Karpas-422 (cell line): ENCODE measurements around the gene SNORC. TPM values are rescaled to one million over a fixed set of nuclear protein-coding genes. Genes with fewer than 3 reads are reported as not detected.
A peak's percentile ranks its signal among the peaks of the same experiment; 100 is the strongest.

Source experiments
- DNase-seq: peaks from one replicate; pipeline ENCODE4 v3.0.0-alpha.2; 2015
- H2AFZ ChIP-seq: fragments of 200-600 bp; sonication (generic); 2 replicates; pipeline ENCODE4 v1.6.1; 2014; ENCODE audit warnings: antibody characterized with exemption, low read length, mixed read lengths
- H3K27ac ChIP-seq: fragments of 200-600 bp; sonication (generic); 2 replicates; pipeline ENCODE4 v1.5.1; 2014; ENCODE audit warnings: mild to moderate bottlenecking, low read length, moderate library complexity
- H3K27me3 ChIP-seq: fragments of 200-600 bp; sonication (generic); 2 replicates; pipeline ENCODE4 v1.6.1; 2014; ENCODE audit warnings: low read length, mixed read lengths
- H3K36me3 ChIP-seq: fragments of 200-600 bp; sonication (generic); 2 replicates; pipeline ENCODE4 v1.6.1; 2014; ENCODE audit warnings: low read length, mixed read lengths; ENCODE audit not compliant: insufficient read depth
- H3K4me1 ChIP-seq: fragments of 200-600 bp; sonication (generic); 2 replicates; pipeline ENCODE4 v1.6.1; 2014; ENCODE audit warnings: mild to moderate bottlenecking, low read length, mixed read lengths
- H3K4me2 ChIP-seq: fragments of 200-600 bp; sonication (generic); 2 replicates; pipeline ENCODE4 v1.6.1; 2014; ENCODE audit warnings: low read length, low read depth, mild to moderate bottlenecking; ENCODE audit not compliant: poor library complexity, severe bottlenecking
- H3K4me3 ChIP-seq: fragments of 200-600 bp; sonication (generic); 2 replicates; pipeline ENCODE4 v1.5.1; 2014; ENCODE audit warnings: mild to moderate bottlenecking, antibody characterized with exemption, low read length, mixed read lengths
- H3K79me2 ChIP-seq: fragments of 200-600 bp; sonication (generic); 2 replicates; pipeline ENCODE4 v1.6.1; 2014; ENCODE audit warnings: mild to moderate bottlenecking, low read length, mixed read lengths
- H3K9ac ChIP-seq: fragments of 200-600 bp; sonication (generic); 2 replicates; pipeline ENCODE4 v1.6.0; 2014; ENCODE audit warnings: low read length
- H3K9me2 ChIP-seq: fragments of 200-600 bp; sonication (generic), shearing (Covaris generic); replicated peaks from 2 replicates; pipeline ENCODE4 v1.6.0; 2014; ENCODE audit warnings: mild to moderate bottlenecking, low read length, moderate library complexity; ENCODE audit not compliant: insufficient read depth
- H3K9me3 ChIP-seq: fragments of 300-700, 200-600 bp; sonication (generic); 2 replicates; pipeline ENCODE4 v1.6.1; 2014; ENCODE audit warnings: low read length, mixed read lengths
- H4K20me1 ChIP-seq: fragments of 200-600 bp; sonication (generic); 2 replicates; pipeline ENCODE4 v1.6.1; 2014; ENCODE audit warnings: mild to moderate bottlenecking, antibody characterized with exemption, low read length, low read depth; ENCODE audit not compliant: insufficient read depth
- total RNA-seq: library from RNA; depleted of rRNA; stranded (reverse); fragments of >200 nt; shearing (Covaris generic); gene quantifications from 2 replicates; pipeline ENCODE4 v1.2.3, GENCODE V29; 2014; ENCODE audit warnings: low replicate concordance; rRNA removed

Gene SNORC
- 1.2 and 1.9 TPM in 2 replicates for total RNA-seq

DNA sequence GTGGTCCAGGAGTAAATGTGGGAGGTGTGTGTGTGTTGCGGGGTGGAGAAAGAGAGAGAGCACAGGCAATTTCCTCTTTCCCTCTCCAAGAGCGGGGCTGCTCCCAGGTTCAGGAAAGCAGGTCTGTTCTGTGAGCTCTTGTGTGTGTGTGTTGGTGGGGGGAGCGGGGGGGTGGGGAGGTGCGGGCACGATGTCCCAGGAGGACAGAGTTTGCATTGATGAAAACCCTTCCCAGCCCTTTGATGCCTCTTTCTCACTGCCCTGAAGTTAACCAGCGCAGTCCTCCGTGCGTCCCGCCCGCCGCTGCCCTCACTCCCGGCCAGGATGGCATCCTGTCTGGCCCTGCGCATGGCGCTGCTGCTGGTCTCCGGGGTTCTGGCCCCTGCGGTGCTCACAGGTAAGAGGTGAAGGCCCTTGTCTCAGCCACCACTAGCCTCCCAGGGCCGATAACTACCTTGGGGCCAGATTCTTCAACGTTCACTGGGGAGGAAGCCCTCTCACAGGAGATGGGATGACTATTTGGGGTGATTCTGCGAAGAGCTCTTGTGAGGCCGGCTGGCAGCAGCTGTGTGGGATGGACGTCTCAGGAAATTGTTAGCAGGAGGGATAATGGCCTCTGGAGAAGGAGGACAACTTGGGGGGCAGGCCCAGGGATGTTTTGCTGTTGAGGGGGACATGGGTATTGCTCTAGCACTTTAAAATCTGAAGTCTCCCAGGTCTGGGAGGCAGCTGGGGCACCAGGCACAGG lies at the start of gene SNORC:
Gene SNORC (plus strand): TSS at position 247 of the 748 bp plus-strand sequence. CDS start 78 bp downstream, at position 325.
- H3K4me2 ChIP-seq, result no peak within 1 kb of the TSS
- no peak within 1 kb of the TSS for H3K9ac ChIP-seq
- no peak within 1 kb of the TSS for H2AFZ ChIP-seq
- H3K79me2 ChIP-seq, result no peaks in the 10 kb centered on the region
- no peaks in the 10 kb centered on the region for H3K36me3 ChIP-seq
- H4K20me1 ChIP-seq, result no peaks in the 10 kb centered on the region
- H3K27me3 ChIP-seq, result no peaks in the 10 kb centered on the region
- H3K4me3 ChIP-seq, result no peak within 1 kb of the TSS
- no peaks in the 10 kb centered on the region for H3K9me2 ChIP-seq
- DNase-seq, result no peak
- H3K27ac ChIP-seq, result no peak within 1 kb of the TSS
- no peaks in the 10 kb centered on the region for H3K9me3 ChIP-seq
- no peaks in the 10 kb centered on the region for H3K4me1 ChIP-seq

DNA sequence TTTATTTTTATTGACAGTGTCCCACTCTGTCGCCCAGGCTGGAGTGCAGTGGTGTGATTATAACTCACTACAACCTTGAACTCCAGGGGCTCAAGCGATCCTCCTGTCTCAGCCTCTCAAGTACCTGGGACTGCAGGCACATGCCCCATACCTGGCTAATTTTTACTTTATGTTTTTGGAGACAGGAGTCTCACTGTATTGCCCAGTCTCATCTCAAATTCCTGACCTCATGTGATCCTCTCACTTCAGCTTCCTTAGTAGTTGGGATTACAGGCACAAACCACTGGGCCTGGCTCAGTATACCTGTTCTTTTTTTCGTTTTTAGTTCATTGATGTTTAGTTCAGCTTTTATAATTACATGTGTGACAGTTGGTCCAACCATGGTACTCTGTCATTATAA lies 40.1 kb upstream of the SNORC start:
- DNase-seq, result no peak
- no peaks in the 10 kb centered on the region for H4K20me1 ChIP-seq
- H3K9ac ChIP-seq, result no peak overlapping the region

DNA sequence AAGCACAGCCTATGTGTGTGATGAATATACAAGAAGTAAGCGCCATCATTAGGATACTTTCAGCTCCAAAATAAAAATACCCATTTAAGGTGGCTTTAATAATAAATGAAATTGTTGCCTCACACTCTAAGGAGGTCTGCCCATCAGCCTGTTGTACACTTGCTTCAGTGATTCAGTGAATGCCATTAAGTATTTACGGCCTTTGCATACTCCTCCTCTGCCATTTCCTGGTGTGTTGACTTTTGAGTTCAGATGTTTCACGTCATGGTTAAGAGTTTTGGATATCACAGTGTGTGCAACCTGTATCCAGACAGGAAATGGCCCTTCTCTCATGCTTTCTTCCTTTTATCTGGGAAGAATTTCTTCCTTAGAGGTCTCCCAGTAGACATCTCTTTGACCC lies 38.6 kb upstream of the SNORC start:
- no peak overlapping the region for H3K4me2 ChIP-seq
- peaks cover 14% of the 10 kb centered on the region; the same call in 1 of the 2 replicates for H3K36me3 ChIP-seq
- H3K9me2 ChIP-seq, result no peaks in the 10 kb centered on the region
- H3K9ac ChIP-seq, result no peak overlapping the region
- no peak overlapping the region for H2AFZ ChIP-seq
- H3K4me3 ChIP-seq, result no peak overlapping the region
- peaks cover 33% of the 10 kb centered on the region for H3K79me2 ChIP-seq
- H3K9me3 ChIP-seq, result no peaks in the 10 kb centered on the region
- DNase-seq, result no peak
- H3K27me3 ChIP-seq, result no peaks in the 10 kb centered on the region
- H4K20me1 ChIP-seq, result no peaks in the 10 kb centered on the region
- H3K27ac ChIP-seq, result no peak overlapping the region
- H3K4me1 ChIP-seq, result peaks cover under 1% of the 10 kb centered on the region

More for the DNA sequence above, 40.1 kb upstream of the SNORC start:
- no peaks in the 10 kb centered on the region for H3K4me1 ChIP-seq
- H3K9me3 ChIP-seq, result no peaks in the 10 kb centered on the region
- no peak overlapping the region for H2AFZ ChIP-seq
- H3K36me3 ChIP-seq, result peaks cover 20% of the 10 kb centered on the region
- H3K79me2 ChIP-seq, result peaks cover 31% of the 10 kb centered on the region
- no peak overlapping the region for H3K4me2 ChIP-seq
- no peak overlapping the region for H3K27ac ChIP-seq
- H3K27me3 ChIP-seq, result no peaks in the 10 kb centered on the region
- no peaks in the 10 kb centered on the region for H3K9me2 ChIP-seq
- H3K4me3 ChIP-seq, result no peak overlapping the region

DNA sequence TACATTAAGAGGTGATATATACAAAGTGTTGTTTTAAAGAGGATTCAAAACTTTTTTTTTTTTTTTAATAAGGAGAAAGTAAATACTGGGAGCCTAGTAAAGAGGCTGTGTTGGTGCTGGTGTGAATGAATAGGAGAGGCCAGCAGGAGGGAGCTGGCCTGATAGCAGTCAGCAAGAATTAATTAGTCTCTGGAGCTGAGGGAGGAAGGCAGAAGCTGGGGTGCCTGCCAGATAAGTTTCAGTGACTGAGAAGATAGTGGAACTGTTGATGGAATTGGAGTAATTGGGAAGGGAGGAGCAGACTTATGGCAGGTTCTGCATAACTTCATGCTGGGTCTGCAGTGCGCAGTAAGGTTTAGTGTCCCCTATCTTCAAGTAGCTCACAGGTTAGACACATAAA lies 36.2 kb upstream of the SNORC start:
- Histone ChIP-seq H3K4me2 (no peak overlapping the region), H4K20me1 (no peaks in the 10 kb centered on the region), H3K36me3 (peaks cover 14% of the 10 kb centered on the region; the same call in 1 of the 2 replicates), H3K9me3 (no peaks in the 10 kb centered on the region), H2AFZ (no peak overlapping the region), H3K9me2 (no peaks in the 10 kb centered on the region), H3K9ac (no peak overlapping the region), H3K79me2 (peaks cover 33% of the 10 kb centered on the region), H3K4me3 (no peak overlapping the region), H3K27ac (no peak overlapping the region), H3K27me3 (no peaks in the 10 kb centered on the region), H3K4me1 (peaks cover 24% of the 10 kb centered on the region)
- no peak for DNase-seq

DNA sequence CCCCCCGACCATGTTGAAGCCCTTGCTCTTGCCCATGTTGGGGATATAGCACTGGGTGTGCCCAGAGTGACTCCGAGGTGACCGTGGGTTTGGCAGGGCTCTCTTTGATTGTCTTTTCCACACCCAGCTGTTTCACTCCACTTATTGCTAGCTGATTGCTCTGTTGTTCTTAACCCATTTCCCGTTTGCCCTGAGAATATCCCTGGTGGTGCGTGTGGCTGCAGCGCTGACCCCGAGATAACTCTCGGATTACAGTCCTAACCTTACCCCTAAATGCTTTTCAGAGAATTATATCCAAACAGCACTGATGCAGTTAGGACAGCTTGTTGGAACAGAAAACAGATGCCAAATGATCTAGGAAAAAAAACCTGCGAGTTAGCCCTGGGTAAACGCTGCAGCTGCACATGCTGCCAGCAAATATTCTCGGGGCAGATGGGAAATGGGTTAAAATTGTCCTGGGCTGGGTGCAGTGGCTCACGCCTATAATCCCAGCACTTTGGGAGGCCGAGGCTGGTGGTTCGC lies 34.3 kb upstream of the SNORC start:
- no peaks in the 10 kb centered on the region for H3K9me3 ChIP-seq
- H3K36me3 ChIP-seq, result peaks cover 31% of the 10 kb centered on the region; the same call in 1 of the 2 replicates
- H2AFZ ChIP-seq, result no peak overlapping the region
- no peaks in the 10 kb centered on the region for H3K9me2 ChIP-seq
- no peak overlapping the region for H3K9ac ChIP-seq
- H3K27me3 ChIP-seq, result no peaks in the 10 kb centered on the region
- DNase-seq, result no peak
- H3K4me3 ChIP-seq, result no peak overlapping the region
- no peak overlapping the region for H3K27ac ChIP-seq
- H3K4me2 ChIP-seq, result no peak overlapping the region
- H4K20me1 ChIP-seq, result no peaks in the 10 kb centered on the region
- peaks cover 25% of the 10 kb centered on the region for H3K4me1 ChIP-seq
- peaks cover 33% of the 10 kb centered on the region for H3K79me2 ChIP-seq

DNA sequence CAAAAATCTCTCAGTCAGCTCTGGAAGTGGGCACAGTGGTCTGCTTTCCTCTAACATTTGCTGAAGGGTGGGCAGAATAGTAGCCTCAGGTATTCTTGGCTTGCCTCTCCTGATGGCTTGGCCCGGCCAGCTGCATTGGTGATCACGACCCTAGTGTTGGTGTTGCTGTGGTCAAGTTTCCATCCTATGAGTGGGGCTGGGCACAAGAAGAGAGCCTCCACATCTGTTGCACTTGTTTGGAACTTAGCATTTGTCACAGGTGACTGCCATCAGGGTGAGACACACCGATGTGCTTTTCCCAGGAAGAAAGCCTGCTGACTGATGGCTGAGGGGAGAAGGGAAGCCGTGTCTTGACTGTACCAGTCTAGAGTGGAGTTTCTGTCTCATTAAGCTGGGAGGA lies 33.1 kb upstream of the SNORC start:
- Histone ChIP-seq H3K4me3 (no peak overlapping the region), H4K20me1 (no peaks in the 10 kb centered on the region), H3K27me3 (no peaks in the 10 kb centered on the region), H3K79me2 (peaks cover 33% of the 10 kb centered on the region), H3K4me2 (no peak overlapping the region), H3K4me1 (peaks cover 25% of the 10 kb centered on the region), H3K27ac (no peak overlapping the region), H2AFZ (no peak overlapping the region), H3K9me2 (no peaks in the 10 kb centered on the region), H3K9ac (no peak overlapping the region), H3K36me3 (peaks cover 33% of the 10 kb centered on the region; the same call in 1 of the 2 replicates), H3K9me3 (no peaks in the 10 kb centered on the region)
- DNase-seq, result no peak

GRCh38 chr2:232838406-232838874 lies 31.6 kb upstream of the SNORC start:
- peak overlapping the region; percentile 70 for H3K27ac ChIP-seq
- peaks cover 25% of the 10 kb centered on the region for H3K4me1 ChIP-seq
- H3K9me3 ChIP-seq, result no peaks in the 10 kb centered on the region
- H3K9ac ChIP-seq, result peak overlapping the region; percentile 19; the same call in 1 of the 2 replicates
- peak overlapping the region; percentile 44 for H3K4me2 ChIP-seq
- H3K4me3 ChIP-seq, result no peak overlapping the region
- no peaks in the 10 kb centered on the region for H3K27me3 ChIP-seq
- H4K20me1 ChIP-seq, result no peaks in the 10 kb centered on the region
- H2AFZ ChIP-seq, result no peak overlapping the region
- DNase-seq, result peak; percentile 72
- no peaks in the 10 kb centered on the region for H3K9me2 ChIP-seq
- H3K79me2 ChIP-seq, result peaks cover 33% of the 10 kb centered on the region
- H3K36me3 ChIP-seq, result peaks cover 30% of the 10 kb centered on the region; the same call in 1 of the 2 replicates

GRCh38 chr2:232839411-232840079 lies 30.5 kb upstream of the SNORC start:
- DNase-seq, result no peak
- peaks cover 27% of the 10 kb centered on the region for H3K36me3 ChIP-seq

More at GRCh38 chr2:232839411-232840079, 30.5 kb upstream of the SNORC start:
- Histone ChIP-seq H3K4me2 (no peak overlapping the region), H2AFZ (no peak overlapping the region), H3K4me3 (no peak overlapping the region), H3K9me2 (no peaks in the 10 kb centered on the region), H3K27ac (peak overlapping the region; percentile 70; the same call in 1 of the 2 replicates), H3K9me3 (no peaks in the 10 kb centered on the region), H3K79me2 (peaks cover 26% of the 10 kb centered on the region), H3K27me3 (no peaks in the 10 kb centered on the region), H3K4me1 (peaks cover 25% of the 10 kb centered on the region), H3K9ac (no peak overlapping the region), H4K20me1 (no peaks in the 10 kb centered on the region)
